K562 (cell line): Measurements from ENCODE around the gene UQCC5. TPM values are rescaled to one million over a fixed set of nuclear protein-coding genes. Genes with fewer than 3 reads are reported as not detected.

Experiments used
- CHD7 ChIP-seq: fragments of 200-600 bp; sonication (generic); IDR thresholded peaks from one replicate; pipeline ENCODE4 v1.6.1; 2012; ENCODE audit warnings: mild to moderate bottlenecking, low read depth, low read length, inconsistent platforms
- polyA plus RNA-seq, 8 experiments: library from polyadenylated mRNA; depleted of rRNA in 4 of 8; stranded (reverse) in 5 of 8; unstranded in 3 of 8; fragments of >200 nt; fragmentation: Nextera tagmentation in 2 of 8; fragmentation: Illumina TruSeq in 1 of 8; extraction: Ambion mirVana in 2 of 8; extraction: Trizol in 1 of 8; gene quantifications; 2 replicates each; pipeline versions ENCODE4 v1.2.1 to v1.2.3, GENCODE V29; 2011 to 2014; ENCODE audit warnings: inconsistent platforms in 1 of 8, missing spikeins in 1 of 8
- total RNA-seq, 7 experiments: library from RNA; depleted of rRNA in 6 of 7; stranded (reverse); fragments of >200 nt in 6 of 7; fragmentation: Illumina TruSeq in 2 of 7; extraction: Trizol in 2 of 7; gene quantifications; 2 replicates each; pipeline versions ENCODE4 v1.2.1 to v1.2.3, GENCODE V29; 2011 to 2021; ENCODE audit warnings: low replicate concordance in 1 of 7

The UQCC5 gene
- total and polyA plus RNA-seq, 9 of the 15 experiments (the other 6 are each of a cell fraction or from before 2014, with no cell fraction given): 10.2 to 55.4 (median 33.8) TPM

GRCh38 chr3:52529376-52530333 lies 6.8 kb upstream of the UQCC5 start (continued):
- TF ChIP-seq CHD7: no peak
